HepG2 (cell line): ENCODE measurements around the gene TRNP1. TPM values are rescaled to one million over a fixed set of nuclear protein-coding genes. Genes with fewer than 3 reads are reported as not detected.
A peak's percentile ranks its signal among the peaks of the same experiment; 100 is the strongest.

Experiments used
- ARID2 ChIP-seq: sonication (generic); formaldehyde crosslinking; IDR thresholded peaks from 2 replicates; pipeline ENCODE4 v1.8.1; 2022; ENCODE audit warnings: mild to moderate bottlenecking, missing genetic modification reagents, borderline replicate concordance
- CBX5 ChIP-seq: sonication (generic); formaldehyde crosslinking; IDR thresholded peaks from 2 replicates; pipeline ENCODE4 v1.4.0; 2020; ENCODE audit warnings: missing genetic modification reagents, borderline replicate concordance
- EEA1 ChIP-seq: sonication (generic); formaldehyde crosslinking; IDR thresholded peaks from 2 replicates; pipeline ENCODE4 v1.5.1; 2020; ENCODE audit warnings: mild to moderate bottlenecking, missing genetic modification reagents, borderline replicate concordance
- GABPB1 ChIP-seq: IDR thresholded peaks from 2 replicates; pipeline ENCODE4 v1.6.1; 2016; ENCODE audit warnings: mild to moderate bottlenecking, missing genetic modification reagents, moderate library complexity, missing compliant biosample characterization
- HDAC1 ChIP-seq: sonication (generic); formaldehyde crosslinking; IDR thresholded peaks from 2 replicates; pipeline ENCODE4 v1.5.1; 2020; ENCODE audit warnings: mild to moderate bottlenecking, missing genetic modification reagents
- HMG20A ChIP-seq: IDR thresholded peaks from 2 replicates; pipeline ENCODE4 v1.6.1; 2016; ENCODE audit warnings: borderline replicate concordance
- PPARG ChIP-seq: conservative IDR thresholded peaks from 2 replicates; pipeline ENCODE4 v1.6.1; 2016; ENCODE audit warnings: missing biosample characterization, missing genetic modification reagents
- SOX5 ChIP-seq: IDR thresholded peaks from 2 replicates; pipeline ENCODE4 v1.6.1; 2016; ENCODE audit warnings: borderline replicate concordance
- SOX6 ChIP-seq, 2 experiments: fragments of 450-650 bp in 1 of 2; sonication (generic) in 1 of 2; formaldehyde crosslinking in 1 of 2; IDR thresholded peaks; 2 replicates each; pipeline versions ENCODE4 v1.4.0 to v1.6.1; 2017 to 2020; ENCODE audit warnings: antibody characterized with exemption in 1 of 2, mild to moderate bottlenecking in 1 of 2, missing genetic modification reagents in 1 of 2
- WIZ ChIP-seq: sonication (generic); formaldehyde crosslinking; IDR thresholded peaks from 2 replicates; pipeline ENCODE4 v1.5.1; 2020; ENCODE audit warnings: mild to moderate bottlenecking, missing genetic modification reagents
- ZBTB20 ChIP-seq: sonication (generic); formaldehyde crosslinking; IDR thresholded peaks from 2 replicates; pipeline ENCODE4 v1.8.1; 2023; ENCODE audit warnings: missing genetic modification reagents, low read depth, mild to moderate bottlenecking, borderline replicate concordance
- ZNF510 ChIP-seq: sonication (generic); formaldehyde crosslinking; IDR thresholded peaks from 2 replicates; pipeline ENCODE4 v1.4.0; 2020; ENCODE audit warnings: low read depth, mild to moderate bottlenecking, missing genetic modification reagents
- ZNF644 ChIP-seq: IDR thresholded peaks from 2 replicates; pipeline ENCODE4 v1.6.1; 2016; ENCODE audit warnings: low read depth
- ZNF670 ChIP-seq: sonication (generic); formaldehyde crosslinking; IDR thresholded peaks from 2 replicates; pipeline ENCODE4 v1.8.0; 2022; ENCODE audit warnings: mild to moderate bottlenecking, missing genetic modification reagents, borderline replicate concordance
- ZNF724P ChIP-seq: sonication (generic); formaldehyde crosslinking; IDR thresholded peaks from 2 replicates; pipeline ENCODE4 v1.8.0; 2022; ENCODE audit warnings: missing genetic modification reagents, borderline replicate concordance
- ZNF781 ChIP-seq: sonication (generic); formaldehyde crosslinking; IDR thresholded peaks from 2 replicates; pipeline ENCODE4 v1.5.1; 2020; ENCODE audit warnings: borderline replicate concordance, mild to moderate bottlenecking, missing genetic modification reagents; ENCODE audit errors: not compliant biosample characterization
- ZSCAN25 ChIP-seq: sonication (generic); formaldehyde crosslinking; IDR thresholded peaks from 2 replicates; pipeline ENCODE4 v1.8.0; 2022; ENCODE audit warnings: mild to moderate bottlenecking, missing genetic modification reagents
- polyA plus RNA-seq, 8 experiments: library from polyadenylated mRNA; depleted of rRNA in 3 of 8; stranded (reverse) in 7 of 8; unstranded in 1 of 8; fragments of >200 nt; fragmentation: Illumina TruSeq in 4 of 8; extraction: Trizol in 4 of 8; gene quantifications; 2 replicates each; pipeline versions ENCODE4 v1.2.1 to v1.2.3, GENCODE V29; 2011 to 2016; ENCODE audit warnings: low read depth in 4 of 8, missing spikeins in 1 of 8, mixed read lengths in 1 of 8; ENCODE audit not compliant: insufficient read depth in 1 of 8
- total RNA-seq, 5 experiments: library from RNA; depleted of rRNA; stranded (reverse); fragments of >200 nt; fragmentation: Illumina TruSeq; extraction: Trizol; gene quantifications; 2 replicates each; pipeline ENCODE4 v1.2.3, GENCODE V29; 2016; ENCODE audit warnings: low read depth in 1 of 5
- TF ChIP-seq, protein P1 (sequence below): sonication (generic); formaldehyde crosslinking; IDR thresholded peaks from 2 replicates; pipeline ENCODE4 v1.9.0; 2022; ENCODE audit warnings: missing genetic modification reagents, mild to moderate bottlenecking, borderline replicate concordance
- TF ChIP-seq, protein P2 (sequence below): sonication (generic); formaldehyde crosslinking; IDR thresholded peaks from 2 replicates; pipeline ENCODE4 v1.5.0; 2020; ENCODE audit warnings: missing genetic modification reagents, mild to moderate bottlenecking, borderline replicate concordance
- TF ChIP-seq, protein P3 (sequence below): sonication (generic); formaldehyde crosslinking; IDR thresholded peaks from 2 replicates; pipeline ENCODE4 v1.8.1; 2023; ENCODE audit warnings: mild to moderate bottlenecking, missing genetic modification reagents
- TF ChIP-seq, protein P4 (sequence below): sonication (generic); formaldehyde crosslinking; IDR thresholded peaks from 2 replicates; pipeline ENCODE4 v1.8.0; 2022; ENCODE audit warnings: missing genetic modification reagents, mild to moderate bottlenecking, inconsistent platforms, borderline replicate concordance

The TRNP1 gene
- total and polyA plus RNA-seq, 2 of the 13 experiments (the other 11 are each of a cell fraction or from before 2014, with no cell fraction given) = 42.0 to 158 TPM

DNA sequence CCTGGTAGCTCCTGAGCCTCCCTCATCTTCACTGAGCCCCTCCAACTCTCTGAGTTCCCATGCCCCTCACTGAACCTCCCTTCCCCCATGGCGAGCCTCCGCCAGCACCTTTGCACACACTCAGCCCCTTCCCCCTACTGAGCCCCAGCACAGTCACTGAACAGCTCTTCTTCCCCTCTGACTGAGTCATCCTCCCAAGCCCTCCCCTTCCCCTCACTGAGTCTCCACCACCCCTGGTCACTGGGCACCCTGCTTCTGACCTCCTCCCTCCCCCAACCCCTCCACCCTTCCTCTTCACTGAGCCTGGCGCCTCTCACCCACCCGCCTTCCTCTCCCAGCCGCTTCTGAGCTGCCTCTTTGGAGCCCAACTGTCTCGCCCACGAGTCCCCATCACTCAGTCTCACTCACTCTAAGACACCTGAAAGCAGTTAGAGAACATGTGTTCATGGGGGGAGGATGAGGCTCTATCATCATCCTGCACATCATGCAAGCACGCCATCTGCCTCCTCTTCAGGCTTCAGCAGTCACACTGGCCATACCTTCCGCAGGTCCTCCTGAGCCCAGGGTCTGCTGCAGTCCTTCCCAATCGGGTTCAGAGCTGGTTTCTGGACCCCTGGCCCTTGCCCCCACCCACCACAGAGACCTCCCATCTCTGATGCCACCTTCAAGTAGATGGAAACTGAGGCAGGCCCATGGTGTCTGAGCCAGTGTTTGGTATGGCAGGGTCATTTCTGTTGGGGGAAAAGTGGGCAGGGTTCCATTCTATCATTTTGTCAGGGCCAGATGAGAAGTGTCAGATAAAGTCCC, 2.0 kb upstream of the TRNP1 start (continued):
- TF ChIP-seq ZBTB20 (CRISPR knock-in tag) = peak; percentile 15; the same call in 1 of the 2 replicates
- TF ChIP-seq, protein P1, sequence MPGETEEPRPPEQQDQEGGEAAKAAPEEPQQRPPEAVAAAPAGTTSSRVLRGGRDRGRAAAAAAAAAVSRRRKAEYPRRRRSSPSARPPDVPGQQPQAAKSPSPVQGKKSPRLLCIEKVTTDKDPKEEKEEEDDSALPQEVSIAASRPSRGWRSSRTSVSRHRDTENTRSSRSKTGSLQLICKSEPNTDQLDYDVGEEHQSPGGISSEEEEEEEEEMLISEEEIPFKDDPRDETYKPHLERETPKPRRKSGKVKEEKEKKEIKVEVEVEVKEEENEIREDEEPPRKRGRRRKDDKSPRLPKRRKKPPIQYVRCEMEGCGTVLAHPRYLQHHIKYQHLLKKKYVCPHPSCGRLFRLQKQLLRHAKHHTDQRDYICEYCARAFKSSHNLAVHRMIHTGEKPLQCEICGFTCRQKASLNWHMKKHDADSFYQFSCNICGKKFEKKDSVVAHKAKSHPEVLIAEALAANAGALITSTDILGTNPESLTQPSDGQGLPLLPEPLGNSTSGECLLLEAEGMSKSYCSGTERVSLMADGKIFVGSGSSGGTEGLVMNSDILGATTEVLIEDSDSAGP (CRISPR knock-in tag) = peak; percentile 66
- 0 out of 2 replicates have a peak, but pooled peaks have one; percentile 16 for TF ChIP-seq ARID2 (CRISPR knock-in tag)
- TF ChIP-seq ZNF724P = no peak
- peak; percentile 21; the same call in 1 of the 2 replicates for TF ChIP-seq HDAC1 (CRISPR knock-in tag)
- no peak for TF ChIP-seq WIZ (CRISPR knock-in tag)
- peak; percentile 33; the same call in 1 of the 2 replicates for TF ChIP-seq SOX5
- no peak for TF ChIP-seq SOX6 (IDR thresholded peaks at IDR 0.05)
- TF ChIP-seq SOX6 (CRISPR knock-in tag; IDR thresholded peaks at IDR 0.05) = 0 out of 2 replicates have a peak, but pooled peaks have one; percentile 11
- TF ChIP-seq, protein P2, sequence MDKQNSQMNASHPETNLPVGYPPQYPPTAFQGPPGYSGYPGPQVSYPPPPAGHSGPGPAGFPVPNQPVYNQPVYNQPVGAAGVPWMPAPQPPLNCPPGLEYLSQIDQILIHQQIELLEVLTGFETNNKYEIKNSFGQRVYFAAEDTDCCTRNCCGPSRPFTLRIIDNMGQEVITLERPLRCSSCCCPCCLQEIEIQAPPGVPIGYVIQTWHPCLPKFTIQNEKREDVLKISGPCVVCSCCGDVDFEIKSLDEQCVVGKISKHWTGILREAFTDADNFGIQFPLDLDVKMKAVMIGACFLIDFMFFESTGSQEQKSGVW = no peak
- TF ChIP-seq PPARG (CRISPR knock-in tag) = peak; percentile 88
- peak; percentile 51; the same call in 1 of the 2 replicates for TF ChIP-seq EEA1
- TF ChIP-seq ZNF510 (CRISPR knock-in tag) = peak; percentile 73; the same call in 1 of the 2 replicates
- TF ChIP-seq ZNF644 (CRISPR knock-in tag) = peak; percentile 12; the same call in 1 of the 2 replicates
- peak; percentile 79 for TF ChIP-seq ZSCAN25 (CRISPR knock-in tag)
- no peak for TF ChIP-seq ZNF781 (CRISPR knock-in tag)
- TF ChIP-seq, protein P3, sequence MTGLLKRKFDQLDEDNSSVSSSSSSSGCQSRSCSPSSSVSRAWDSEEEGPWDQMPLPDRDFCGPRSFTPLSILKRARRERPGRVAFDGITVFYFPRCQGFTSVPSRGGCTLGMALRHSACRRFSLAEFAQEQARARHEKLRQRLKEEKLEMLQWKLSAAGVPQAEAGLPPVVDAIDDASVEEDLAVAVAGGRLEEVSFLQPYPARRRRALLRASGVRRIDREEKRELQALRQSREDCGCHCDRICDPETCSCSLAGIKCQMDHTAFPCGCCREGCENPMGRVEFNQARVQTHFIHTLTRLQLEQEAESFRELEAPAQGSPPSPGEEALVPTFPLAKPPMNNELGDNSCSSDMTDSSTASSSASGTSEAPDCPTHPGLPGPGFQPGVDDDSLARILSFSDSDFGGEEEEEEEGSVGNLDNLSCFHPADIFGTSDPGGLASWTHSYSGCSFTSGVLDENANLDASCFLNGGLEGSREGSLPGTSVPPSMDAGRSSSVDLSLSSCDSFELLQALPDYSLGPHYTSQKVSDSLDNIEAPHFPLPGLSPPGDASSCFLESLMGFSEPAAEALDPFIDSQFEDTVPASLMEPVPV (CRISPR knock-in tag) = no peak
- TF ChIP-seq CBX5 (CRISPR knock-in tag) = peak; percentile 38; the same call in 1 of the 2 replicates
- TF ChIP-seq ZNF670 (CRISPR knock-in tag) = 0 out of 2 replicates have a peak, but pooled peaks have one; percentile 43
- TF ChIP-seq GABPB1 (CRISPR knock-in tag) = peak; percentile 49
- TF ChIP-seq HMG20A (CRISPR knock-in tag) = peak; percentile 52; the same call in 1 of the 2 replicates
- TF ChIP-seq, protein P4, sequence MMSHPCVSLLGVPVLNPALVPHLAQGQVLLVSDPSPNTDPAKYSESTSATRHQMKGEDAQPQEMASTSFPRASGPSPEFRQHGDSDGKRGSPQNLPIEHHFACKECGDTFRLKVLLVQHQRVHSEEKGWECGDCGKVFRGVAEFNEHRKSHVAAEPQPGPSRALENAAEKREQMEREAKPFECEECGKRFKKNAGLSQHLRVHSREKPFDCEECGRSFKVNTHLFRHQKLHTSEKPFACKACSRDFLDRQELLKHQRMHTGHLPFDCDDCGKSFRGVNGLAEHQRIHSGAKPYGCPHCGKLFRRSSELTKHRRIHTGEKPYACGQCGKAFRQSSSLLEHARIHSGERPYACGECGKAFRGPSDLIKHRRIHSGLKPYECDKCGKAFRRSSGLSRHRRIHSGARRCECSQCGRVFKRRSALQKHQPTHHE (CRISPR knock-in tag) = 0 out of 2 replicates have a peak, but pooled peaks have one; percentile 18
